M059J (cell line): Measurements from ENCODE around the gene MOB3A. TPM values are rescaled to one million over a fixed set of nuclear protein-coding genes. Genes with fewer than 3 reads are reported as not detected.

ENCODE experiments used
- DNase-seq: peaks from one replicate; pipeline ENCODE4 v3.0.0-alpha.2; 2012; ENCODE audit warnings: low read depth
- total RNA-seq: library from RNA; depleted of rRNA; stranded (reverse); fragments of >200 nt; shearing (Covaris generic); gene quantifications from 2 replicates; pipeline ENCODE4 v1.2.3, GENCODE V29; 2014

Gene MOB3A
- total RNA-seq, 1 experiment from 2014 or later: 19.1 TPM

- no peak for DNase-seq
Measured at GRCh38 chr19:2081873-2082810, 14.0 kb downstream of the MOB3A start.

DNA sequence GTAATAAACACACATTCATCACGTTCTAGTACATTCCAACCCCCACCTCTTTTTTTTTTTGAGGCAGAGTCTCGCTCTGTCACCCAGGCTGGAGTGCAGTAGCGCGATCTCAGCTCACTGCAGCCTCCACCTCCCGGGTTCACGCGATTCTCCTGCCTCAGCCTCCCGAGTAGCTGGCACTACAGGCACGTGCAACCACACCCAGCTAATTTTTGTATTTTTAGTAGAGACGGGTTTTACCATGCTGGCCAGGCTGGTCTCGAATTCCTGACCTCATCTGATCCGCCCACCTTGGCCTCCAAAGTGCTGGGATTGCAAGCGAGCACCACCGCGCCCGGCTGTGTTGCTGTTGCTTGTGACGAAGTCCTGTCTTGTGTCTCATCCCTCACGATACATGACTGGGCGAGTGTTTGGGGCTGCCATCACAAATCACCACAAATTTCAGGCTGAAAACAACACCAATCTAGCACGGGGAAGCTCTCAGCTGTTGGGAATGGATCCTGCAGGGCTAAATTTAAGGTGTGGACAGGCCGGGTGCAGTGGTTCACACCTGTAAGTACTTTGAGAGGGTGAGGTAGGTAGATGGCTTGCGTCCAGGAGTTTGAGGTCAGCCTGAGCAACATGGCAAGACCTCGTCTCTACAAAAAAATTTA lies 15.7 kb downstream of the MOB3A start:
- no peak for DNase-seq

DNA sequence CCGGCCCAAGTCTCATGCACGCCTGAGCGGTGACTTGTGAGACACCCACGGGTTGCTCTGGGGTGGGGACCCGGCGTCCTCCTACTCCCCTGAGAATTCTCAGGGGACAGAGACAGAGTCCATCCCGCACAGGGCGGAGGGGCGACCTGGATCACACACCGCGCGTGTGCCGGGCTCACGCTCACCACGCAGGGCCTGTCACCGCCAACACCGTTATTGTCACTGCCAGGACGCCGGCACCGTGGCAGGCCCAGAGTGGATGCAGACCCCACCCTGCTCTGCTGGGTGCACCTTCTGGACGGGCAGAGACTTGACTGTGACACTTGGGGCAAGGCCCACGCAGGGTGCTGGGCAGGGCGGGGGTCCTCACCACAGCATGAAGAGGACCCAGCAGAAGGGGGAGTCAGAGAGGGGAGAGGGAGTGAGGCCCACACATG lies 16.2 kb downstream of the MOB3A start:
- no peak for DNase-seq

- DNase-seq: no peak
Measured at GRCh38 chr19:2079076-2079864, 16.9 kb downstream of the MOB3A start.

GRCh38 chr19:2077833-2078619 lies 18.1 kb downstream of the MOB3A start:
- no peak for DNase-seq

DNA sequence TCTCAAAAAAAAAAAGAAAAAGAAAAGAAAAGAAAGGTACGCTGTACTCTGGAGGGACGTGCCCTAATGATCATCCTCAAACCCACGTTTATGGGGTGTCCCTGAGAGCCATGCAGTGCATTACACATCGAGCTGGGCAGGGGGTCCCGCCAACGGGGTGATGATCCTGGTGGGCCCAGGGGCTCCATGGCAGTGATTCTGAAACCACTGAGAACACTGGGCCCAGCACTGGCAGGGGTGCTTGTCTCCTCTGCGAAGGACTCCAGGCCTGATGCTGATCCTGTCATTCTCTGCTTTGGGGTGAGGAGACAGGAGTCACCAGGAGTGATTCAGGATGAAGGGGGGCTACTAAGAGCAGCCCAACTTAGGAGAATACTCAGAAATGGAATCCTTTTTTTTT lies 18.7 kb downstream of the MOB3A start:
- DNase-seq: no peak

GRCh38 chr19:2076526-2076944 lies 19.6 kb downstream of the MOB3A start:
- no peak for DNase-seq

- no peak for DNase-seq
Measured at GRCh38 chr19:2072757-2073551, 23.2 kb downstream of the MOB3A start.

GRCh38 chr19:2070986-2071673 lies 25.0 kb downstream of the MOB3A start:
- no peak for DNase-seq

DNA sequence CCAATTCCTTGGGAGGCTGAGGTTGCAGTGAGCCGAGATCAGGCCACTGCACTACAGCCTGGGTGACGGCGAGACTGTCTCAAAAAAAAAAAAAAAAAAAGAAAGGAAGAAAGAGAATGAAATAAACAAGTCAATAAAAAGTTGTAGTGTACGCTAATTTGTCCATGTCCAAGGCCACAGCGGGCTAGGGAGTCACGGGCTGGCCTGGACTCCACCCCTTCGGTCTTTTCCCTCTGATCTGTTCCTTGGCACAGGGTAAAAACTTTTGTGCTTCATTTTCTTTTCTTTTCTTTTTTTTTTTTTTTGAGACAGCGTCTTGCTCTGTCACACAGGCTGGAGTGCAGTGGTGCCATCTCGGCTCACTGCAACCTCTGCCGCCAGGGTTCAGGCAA lies 25.7 kb downstream of the MOB3A start:
- no peak for DNase-seq

DNA sequence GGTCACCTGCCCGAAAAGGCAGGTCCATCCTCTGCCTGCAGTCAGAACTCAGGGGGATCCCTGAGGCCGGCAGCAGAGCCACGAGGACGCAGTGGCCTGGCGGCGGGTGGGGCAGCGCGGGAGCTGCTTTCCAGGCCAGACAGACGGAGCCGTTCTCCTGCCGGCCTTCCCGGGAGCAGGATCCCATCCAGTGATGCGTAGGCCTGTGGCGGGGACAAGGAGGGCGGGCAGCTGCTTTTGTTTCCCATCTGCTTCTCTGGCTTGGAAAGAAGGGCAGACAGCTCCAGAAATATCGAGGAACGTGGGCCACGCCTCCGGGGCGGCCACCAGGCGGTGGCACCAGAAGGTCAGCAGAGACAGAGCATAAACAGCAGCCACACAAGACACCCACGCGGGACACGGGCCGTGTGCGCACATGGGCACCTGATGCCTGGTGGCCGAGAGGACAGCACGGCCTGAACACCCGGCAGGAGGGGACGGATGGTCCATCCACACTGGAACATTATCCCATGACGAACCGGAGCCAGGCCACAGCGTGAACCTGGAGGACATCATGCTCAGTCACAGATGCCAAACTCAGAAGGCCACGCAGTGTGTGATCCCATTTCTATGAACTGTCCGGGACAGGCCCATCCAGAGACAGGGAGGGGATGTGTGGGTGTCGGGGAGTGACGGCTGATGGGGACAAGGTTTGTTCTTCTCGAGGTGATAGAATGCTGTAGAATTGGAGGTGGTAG lies 31.2 kb downstream of the MOB3A start:
- DNase-seq: no peak

DNA sequence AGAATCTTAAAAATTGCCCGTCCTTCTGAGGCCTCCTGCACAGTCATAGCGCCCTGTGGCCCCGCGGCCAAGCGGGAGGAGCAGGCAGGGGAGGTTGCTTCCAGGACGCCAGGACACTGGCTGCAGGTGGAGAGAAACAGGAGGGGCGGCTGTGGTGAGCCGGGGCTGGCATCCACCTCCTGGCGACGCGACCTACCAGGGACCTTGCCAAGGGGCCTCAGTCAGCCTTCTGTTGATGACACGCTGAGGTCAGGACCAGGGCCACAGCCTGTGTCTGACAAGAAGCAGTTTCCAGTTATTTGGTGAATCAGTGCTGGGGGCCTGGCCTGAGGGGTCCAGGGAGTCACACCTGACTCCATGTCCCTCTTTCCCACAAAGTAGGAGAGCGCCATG lies 31.7 kb downstream of the MOB3A start:
- peak; percentile 14 for DNase-seq

- DNase-seq: no peak
Measured at GRCh38 chr19:2063824-2064223, 32.3 kb downstream of the MOB3A start.

DNA sequence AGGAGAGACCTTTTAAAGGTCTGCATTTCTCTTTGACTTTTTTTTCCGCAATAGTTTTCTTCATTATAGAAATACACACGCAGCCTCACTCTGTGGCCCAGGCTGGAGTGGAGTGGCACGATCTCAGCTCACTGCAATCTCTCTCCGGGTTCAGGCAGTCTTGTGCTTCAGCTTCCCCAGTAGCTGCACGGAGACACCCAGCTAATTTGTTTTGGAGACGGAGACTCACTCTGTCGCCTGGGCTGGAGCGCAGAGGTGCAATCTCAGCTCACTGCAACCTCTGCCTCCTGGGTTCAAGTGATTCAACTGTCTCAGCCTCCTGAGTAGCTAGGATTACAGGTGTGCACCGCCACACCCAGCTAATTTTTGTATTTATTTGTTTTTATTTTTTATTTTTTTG lies 33.4 kb downstream of the MOB3A start:
- DNase-seq: no peak

DNA sequence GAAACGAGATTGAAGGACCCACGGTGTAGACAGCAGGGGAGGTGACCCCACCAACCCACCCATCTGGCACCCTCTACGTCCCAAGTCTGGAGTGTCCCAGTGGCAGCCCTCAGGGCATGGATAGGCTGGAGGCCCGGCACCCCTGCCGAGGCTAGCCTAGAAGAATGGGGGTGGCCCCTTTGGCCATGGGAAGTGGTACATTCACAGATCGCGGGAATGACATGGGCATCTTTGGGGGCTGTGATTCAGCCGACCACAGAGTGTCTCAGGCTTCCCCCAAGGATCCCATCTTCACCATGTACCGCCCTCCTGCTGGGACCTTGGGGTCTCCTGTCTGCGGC lies 33.8 kb downstream of the MOB3A start:
- DNase-seq: no peak

DNA sequence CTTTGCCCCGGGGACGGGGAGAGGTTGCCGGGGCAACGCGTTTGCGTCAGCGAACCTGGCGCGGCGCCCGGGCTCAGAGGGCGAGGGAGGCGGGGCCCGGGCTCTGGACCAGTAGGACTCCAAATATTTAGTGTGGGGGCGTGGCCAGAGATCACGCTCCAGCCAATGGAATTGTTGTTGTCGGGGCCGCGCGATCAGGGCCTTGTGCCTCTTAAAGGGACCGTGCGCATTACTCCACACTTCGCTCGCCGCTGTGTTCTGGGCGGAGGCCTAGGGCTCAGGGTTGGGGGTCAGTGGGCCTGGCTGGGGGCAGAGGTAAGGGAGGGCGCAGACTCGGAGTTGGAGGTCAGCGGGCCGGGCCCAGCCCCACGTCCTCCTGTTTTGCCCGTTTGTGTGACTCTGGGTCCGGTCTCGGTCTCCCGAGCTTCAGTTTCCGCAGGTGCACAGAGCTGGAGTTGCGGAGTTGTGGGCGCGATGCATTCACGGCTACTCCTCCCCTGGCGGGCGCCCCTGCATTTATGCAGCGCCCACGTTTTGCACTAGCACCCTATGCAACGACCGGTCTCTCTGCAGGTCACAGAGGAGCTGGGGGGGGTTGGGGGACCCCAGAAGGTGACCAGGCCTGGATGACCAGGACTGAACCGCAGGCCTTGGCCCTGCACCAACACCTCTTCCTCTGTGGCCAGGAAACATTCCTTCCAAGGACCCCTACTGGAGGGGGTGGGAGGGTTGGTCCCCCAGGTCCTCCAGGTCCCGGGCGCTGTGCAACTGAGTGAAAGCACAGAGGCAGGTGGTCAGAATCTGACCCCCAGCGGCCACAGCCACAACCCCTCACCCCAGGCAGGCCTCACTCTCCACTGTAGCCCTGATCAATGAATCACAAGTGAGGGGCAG lies 34.4 kb downstream of the MOB3A start:
- DNase-seq: peak; percentile 98

- DNase-seq: peak; percentile 77
Measured at GRCh38 chr19:2060884-2061494, 35.1 kb downstream of the MOB3A start.
